HepG2 (cell line): ENCODE results near the gene PIWIL4. TPM values are rescaled to one million over a fixed set of nuclear protein-coding genes. Genes with fewer than 3 reads are reported as not detected.
A peak's percentile ranks its signal among the peaks of the same experiment; 100 is the strongest.

Experiments
- ATAC-seq: fragments of 200-7000 bp; cut with Tn5 transposase; 3 replicates; pipeline ENCODE4 v1.9.1; 2020; ENCODE audit warnings: mild to moderate bottlenecking, moderate library complexity
- Bru-seq: library from RNA; stranded (reverse); fragments of 400-500 nt; gene quantifications from one replicate; lab custom pipeline; 2021; lab: Mats Ljungman, UMichigan
- BruChase-seq, 2 experiments: library from RNA; stranded (reverse); fragments of 400-500 nt; gene quantifications; one replicate each; lab custom pipeline; 2021; lab: Mats Ljungman, UMichigan
- BruUV-seq: library from RNA; stranded (reverse); fragments of 400-500 nt; replicated peaks from 2 replicates; lab custom pipeline; 2021; lab: Mats Ljungman, UMichigan
- CTCF ChIA-PET: fragments of 300-600 bp; formaldehyde crosslinking; extraction: SDS; loops from one replicate; lab custom pipeline; 2021; ENCODE audit warnings: low total read pairs, inconsistent platforms, low intra/inter-chr PET ratio; lab: Yijun Ruan, JAX
- POLR2A ChIA-PET: fragments of 350-600 bp; sonication (Branson Sonifier 250); formaldehyde crosslinking; loops from one replicate; lab custom pipeline; 2020; ENCODE audit warnings: antibody characterized with exemption, inconsistent platforms; lab: Yijun Ruan, JAX
- DNase-seq: peaks from one replicate; pipeline ENCODE4 v3.0.0-alpha.2; 2015; ENCODE audit warnings: low spot score
- FAIRE-seq: peaks from 3 replicates; lab custom pipeline; 2011; peaks lifted over from hg19 to GRCh38; lab: Jason Lieb, UNC
- H2AFZ ChIP-seq: one replicate; pipeline ENCODE4 v1.6.1; 2011; ENCODE audit warnings: low read length, inconsistent platforms
- H3K27ac ChIP-seq: fragments of 300-600 bp; 3 replicates; pipeline ENCODE4 v1.8.0; 2011; ENCODE audit warnings: mixed run types, mild to moderate bottlenecking, mixed read lengths, low read length, inconsistent platforms; ENCODE audit not compliant: insufficient read depth; ENCODE audit errors: extremely low read length
- H3K27me3 ChIP-seq, 2 experiments: fragments of 200-600 bp in 1 of 2; 2 replicates in 1 of 2; 3 replicates in 1 of 2; pipeline versions ENCODE4 v1.6.0 to v1.8.0; 2011; ENCODE audit warnings: low read length in 2 of 2, mild to moderate bottlenecking in 2 of 2, moderate library complexity in 2 of 2, inconsistent platforms in 1 of 2; ENCODE audit not compliant: insufficient read depth in 2 of 2, control insufficient read depth in 1 of 2
- H3K36me3 ChIP-seq, 2 experiments: fragments of 200-600 bp in 1 of 2; replicated peaks in 1 of 2; 2 replicates in 1 of 2; 3 replicates in 1 of 2; pipeline versions ENCODE4 v1.5.1 to v1.8.0; 2011; ENCODE audit warnings: low read length in 2 of 2, inconsistent platforms in 1 of 2; ENCODE audit not compliant: insufficient read depth in 2 of 2, control insufficient read depth in 1 of 2
- H3K4me1 ChIP-seq: 2 replicates; pipeline ENCODE4 v1.5.1; 2012; ENCODE audit warnings: low read length, inconsistent platforms; ENCODE audit not compliant: insufficient read depth
- H3K4me2 ChIP-seq: 2 replicates; pipeline ENCODE4 v1.6.0; 2011; ENCODE audit warnings: low read depth, low read length, inconsistent platforms
- H3K4me3 ChIP-seq, 3 experiments: fragments of 200-600 bp in 1 of 3; sonication (generic), shearing (Covaris generic) in 1 of 3; replicated peaks in 1 of 3; 2 replicates each; pipeline ENCODE4 v1.5.1; 2011 to 2016; ENCODE audit warnings: low read length in 3 of 3, inconsistent platforms in 2 of 3, low read depth in 2 of 3, mild to moderate bottlenecking in 2 of 3, control low read depth in 1 of 3, mixed read lengths in 1 of 3; ENCODE audit not compliant: insufficient read depth in 1 of 3
- H3K79me2 ChIP-seq: one replicate; pipeline ENCODE4 v1.6.1; 2011; ENCODE audit warnings: low read length, inconsistent platforms; ENCODE audit not compliant: insufficient read depth
- H3K9ac ChIP-seq: 2 replicates; pipeline ENCODE4 v1.6.0; 2011; ENCODE audit warnings: mild to moderate bottlenecking, low read depth, low read length, inconsistent platforms; ENCODE audit not compliant: insufficient read depth
- H3K9me3 ChIP-seq: 2 replicates; pipeline ENCODE4 v1.5.1; 2012; ENCODE audit warnings: mild to moderate bottlenecking, low read length
- H4K20me1 ChIP-seq: 2 replicates; pipeline ENCODE4 v1.6.0; 2011; ENCODE audit warnings: inconsistent platforms, mild to moderate bottlenecking, low read length, moderate library complexity; ENCODE audit not compliant: insufficient read depth
- CBX2 ChIP-seq, 2 experiments: fragments of 200-600 bp in 1 of 2; sonication (generic); formaldehyde crosslinking in 1 of 2; IDR thresholded peaks; 2 replicates each; pipeline versions ENCODE4 v1.7.0 to v1.8.1; 2018 to 2022; ENCODE audit warnings: low read depth in 2 of 2, low read length in 1 of 2, mild to moderate bottlenecking in 1 of 2, missing genetic modification reagents in 1 of 2
- FOSL2 ChIP-seq: sonication (generic); formaldehyde crosslinking; IDR thresholded peaks from 2 replicates; pipeline ENCODE4 v1.4.0; 2020; ENCODE audit warnings: missing genetic modification reagents
- PHF20 ChIP-seq: sonication (generic); formaldehyde crosslinking; IDR thresholded peaks from 2 replicates; pipeline ENCODE4 v1.5.0; 2020; ENCODE audit warnings: mild to moderate bottlenecking, missing genetic modification reagents
- SETDB1 ChIP-seq: sonication (generic); formaldehyde crosslinking; IDR thresholded peaks from 2 replicates; pipeline ENCODE4 v1.5.1; 2020; ENCODE audit warnings: missing genetic modification reagents, mild to moderate bottlenecking, borderline replicate concordance
- SMARCC2 ChIP-seq: fragments of 450-650 bp; IDR thresholded peaks from 2 replicates; pipeline ENCODE4 v1.6.1; 2017; ENCODE audit warnings: antibody characterized with exemption, mild to moderate bottlenecking
- ZFAT ChIP-seq: sonication (generic); formaldehyde crosslinking; conservative IDR thresholded peaks from 2 replicates; pipeline ENCODE4 v1.8.1; 2023; ENCODE audit warnings: missing genetic modification reagents, inconsistent platforms
- ZGPAT ChIP-seq: IDR thresholded peaks from 2 replicates; pipeline ENCODE4 v1.6.1; 2016; ENCODE audit warnings: mild to moderate bottlenecking
- ZNF512 ChIP-seq: sonication (generic); formaldehyde crosslinking; IDR thresholded peaks from 2 replicates; pipeline ENCODE4 v1.4.0; 2020; ENCODE audit warnings: mild to moderate bottlenecking, missing genetic modification reagents
- ZNF670 ChIP-seq: sonication (generic); formaldehyde crosslinking; IDR thresholded peaks from 2 replicates; pipeline ENCODE4 v1.8.0; 2022; ENCODE audit warnings: mild to moderate bottlenecking, missing genetic modification reagents, borderline replicate concordance
- ZSCAN22 ChIP-seq: sonication (generic); formaldehyde crosslinking; IDR thresholded peaks from 2 replicates; pipeline ENCODE4 v1.4.0; 2020; ENCODE audit warnings: mild to moderate bottlenecking, missing genetic modification reagents
- WGBS: methylation state at CpG from one replicate; pipeline ENCODE4 v1.1.6; 2017; ENCODE audit warnings: low lambda C conversion rate; 5-methylcytosine and 5-hydroxymethylcytosine counted together
- in situ Hi-C: cut with HindIII; loops from 2 replicates; pipeline ENCODE4 v1.10.0; 2017; ENCODE audit warnings: low pct_unique_long_range_greater_than_20kb; ENCODE audit not compliant: extremely low pct_ligation_motif_present
- intact Hi-C: fragments of 100-400 bp; cut with micrococcal nuclease; formaldehyde crosslinking; loops from one replicate; pipeline ENCODE4 v1.10.0; 2022; ENCODE audit not compliant: unreplicated experiment
- long read RNA-seq, 2 experiments: library from RNA in 1 of 2; library from polyadenylated mRNA in 1 of 2; stranded (forward) in 1 of 2; unstranded in 1 of 2; transcript quantifications; one replicate each; pipeline ENCODE4 v2.0.0, GENCODE V29; 2019 to 2022
- polyA minus RNA-seq, 3 experiments: library from RNA; depleted of rRNA, polyadenylated mRNA; stranded (reverse); fragments of >200 nt; gene quantifications; 2 replicates each; pipeline ENCODE4 v1.2.3, GENCODE V29; 2011; ENCODE audit warnings: low replicate concordance in 1 of 3
- polyA plus RNA-seq, 8 experiments: library from polyadenylated mRNA; depleted of rRNA in 3 of 8; stranded (reverse) in 7 of 8; unstranded in 1 of 8; fragments of >200 nt; fragmentation: Illumina TruSeq in 4 of 8; extraction: Trizol in 4 of 8; gene quantifications; 2 replicates each; pipeline versions ENCODE4 v1.2.1 to v1.2.3, GENCODE V29; 2011 to 2016; ENCODE audit warnings: low read depth in 4 of 8, missing spikeins in 1 of 8, mixed read lengths in 1 of 8; ENCODE audit not compliant: insufficient read depth in 1 of 8
- total RNA-seq, 5 experiments: library from RNA; depleted of rRNA; stranded (reverse); fragments of >200 nt; fragmentation: Illumina TruSeq; extraction: Trizol; gene quantifications; 2 replicates each; pipeline ENCODE4 v1.2.3, GENCODE V29; 2016; ENCODE audit warnings: low read depth in 1 of 5
- TF ChIP-seq, protein P1 (sequence below): IDR thresholded peaks from 2 replicates; pipeline ENCODE4 v1.4.0; 2020; ENCODE audit warnings: mild to moderate bottlenecking, missing genetic modification reagents
- TF ChIP-seq, protein P2 (sequence below): IDR thresholded peaks from 2 replicates; pipeline ENCODE4 v1.6.1; 2016; ENCODE audit warnings: low read depth, borderline replicate concordance

Gene PIWIL4
- total RNA-seq (2016; rRNA removed; fragmentation: Illumina TruSeq; extraction: Trizol) (0.15 TPM in 1 of 2 replicates, not detected in the other), polyA plus RNA-seq (2011; rRNA removed) (0.05 and 0.08 TPM in 2 replicates), polyA minus RNA-seq (2011; rRNA and poly(A)+ RNA removed; ENCODE audit: low replicate concordance) (not detected in 2 replicates), Bru-seq, nascent RNA (percentile 9 among the genes with signal in this experiment), BruChase-seq, experiment 1, labeled RNA remaining after a 6-hour chase (percentile 13 among the genes with signal in this experiment), BruChase-seq, experiment 2, labeled RNA remaining after a 2-hour chase (percentile 17 among the genes with signal in this experiment)
- not detected in 2 replicates for total RNA-seq (2016; cell fraction: cytosol; rRNA removed; fragmentation: Illumina TruSeq; extraction: Trizol; ENCODE audit: low read depth)
- not detected in 2 replicates for total RNA-seq (2016; cell fraction: insoluble cytoplasmic fraction; rRNA removed; fragmentation: Illumina TruSeq; extraction: Trizol)
- total RNA-seq (2016; cell fraction: membrane; rRNA removed; fragmentation: Illumina TruSeq; extraction: Trizol), result not detected in 2 replicates
- not detected in 2 replicates for total RNA-seq (2016; cell fraction: nucleus; rRNA removed; fragmentation: Illumina TruSeq; extraction: Trizol)
- polyA plus RNA-seq (2011; cell fraction: cytosol; rRNA removed), result not detected in 2 replicates
- polyA plus RNA-seq (2011; cell fraction: nucleus; rRNA removed), result not detected in 2 replicates
- polyA plus RNA-seq (2012), result not detected in 2 replicates
- polyA plus RNA-seq (2016; cell fraction: cytosol; fragmentation: Illumina TruSeq; extraction: Trizol; ENCODE audit: low read depth), result not detected in 2 replicates
- polyA plus RNA-seq (2016; cell fraction: insoluble cytoplasmic fraction; fragmentation: Illumina TruSeq; extraction: Trizol; ENCODE audit: low read depth), result not detected in 2 replicates
- not detected in 2 replicates for polyA plus RNA-seq (2016; cell fraction: membrane; fragmentation: Illumina TruSeq; extraction: Trizol; ENCODE audit: low read depth)
- not detected in 2 replicates for polyA plus RNA-seq (2016; cell fraction: nucleus; fragmentation: Illumina TruSeq; extraction: Trizol; ENCODE audit: insufficient read depth, low read depth)
- not detected in 2 replicates for polyA minus RNA-seq (2011; cell fraction: cytosol; rRNA and poly(A)+ RNA removed)
- polyA minus RNA-seq (2011; cell fraction: nucleus; rRNA and poly(A)+ RNA removed), result not detected in 2 replicates
- long read RNA-seq, experiment 1, result 0 reads
- long read RNA-seq, experiment 2, result 0 reads

- ATAC-seq (no peak), DNase-seq (no peak), FAIRE-seq (no peak)
- Histone ChIP-seq H2AFZ (no peak within 1 kb of the TSS), H3K4me1 (no peaks in the 10 kb centered on the region), H3K27me3 (no peaks in the 10 kb centered on the region), H3K36me3 (no peaks in the 10 kb centered on the region), H3K9me3 (no peaks in the 10 kb centered on the region), H3K4me3 (no peak within 1 kb of the TSS), H3K4me2 (no peak within 1 kb of the TSS), H3K79me2 (no peaks in the 10 kb centered on the region), H4K20me1 (no peaks in the 10 kb centered on the region), H3K9ac (no peak within 1 kb of the TSS), H3K27ac (no peak within 1 kb of the TSS)
- BruUV-seq, result no TSS peak
- ChIA-PET CTCF (no interaction called here), POLR2A (no interaction called here)
- WGBS, result 76% methylated on average over 25 of the region's 25 CpGs
- in situ Hi-C loops, result no loop called here
- intact Hi-C loops, result no loop called here
- TF ChIP-seq SMARCC2, result no peak
- no peak for TF ChIP-seq CBX2 (IDR thresholded peaks at IDR 0.05; ENCODE audit: low read depth, low read length)
- TF ChIP-seq CBX2 (CRISPR knock-in tag; IDR thresholded peaks at IDR 0.05; ENCODE audit: low read depth), result no peak
- TF ChIP-seq ZFAT (CRISPR knock-in tag), result no peak
- no peak for TF ChIP-seq ZGPAT (CRISPR knock-in tag)
- TF ChIP-seq FOSL2, result no peak
- no peak for TF ChIP-seq ZSCAN22 (CRISPR knock-in tag)
- no peak for TF ChIP-seq SETDB1
- no peak for TF ChIP-seq ZNF670 (CRISPR knock-in tag)
- TF ChIP-seq, protein P1, sequence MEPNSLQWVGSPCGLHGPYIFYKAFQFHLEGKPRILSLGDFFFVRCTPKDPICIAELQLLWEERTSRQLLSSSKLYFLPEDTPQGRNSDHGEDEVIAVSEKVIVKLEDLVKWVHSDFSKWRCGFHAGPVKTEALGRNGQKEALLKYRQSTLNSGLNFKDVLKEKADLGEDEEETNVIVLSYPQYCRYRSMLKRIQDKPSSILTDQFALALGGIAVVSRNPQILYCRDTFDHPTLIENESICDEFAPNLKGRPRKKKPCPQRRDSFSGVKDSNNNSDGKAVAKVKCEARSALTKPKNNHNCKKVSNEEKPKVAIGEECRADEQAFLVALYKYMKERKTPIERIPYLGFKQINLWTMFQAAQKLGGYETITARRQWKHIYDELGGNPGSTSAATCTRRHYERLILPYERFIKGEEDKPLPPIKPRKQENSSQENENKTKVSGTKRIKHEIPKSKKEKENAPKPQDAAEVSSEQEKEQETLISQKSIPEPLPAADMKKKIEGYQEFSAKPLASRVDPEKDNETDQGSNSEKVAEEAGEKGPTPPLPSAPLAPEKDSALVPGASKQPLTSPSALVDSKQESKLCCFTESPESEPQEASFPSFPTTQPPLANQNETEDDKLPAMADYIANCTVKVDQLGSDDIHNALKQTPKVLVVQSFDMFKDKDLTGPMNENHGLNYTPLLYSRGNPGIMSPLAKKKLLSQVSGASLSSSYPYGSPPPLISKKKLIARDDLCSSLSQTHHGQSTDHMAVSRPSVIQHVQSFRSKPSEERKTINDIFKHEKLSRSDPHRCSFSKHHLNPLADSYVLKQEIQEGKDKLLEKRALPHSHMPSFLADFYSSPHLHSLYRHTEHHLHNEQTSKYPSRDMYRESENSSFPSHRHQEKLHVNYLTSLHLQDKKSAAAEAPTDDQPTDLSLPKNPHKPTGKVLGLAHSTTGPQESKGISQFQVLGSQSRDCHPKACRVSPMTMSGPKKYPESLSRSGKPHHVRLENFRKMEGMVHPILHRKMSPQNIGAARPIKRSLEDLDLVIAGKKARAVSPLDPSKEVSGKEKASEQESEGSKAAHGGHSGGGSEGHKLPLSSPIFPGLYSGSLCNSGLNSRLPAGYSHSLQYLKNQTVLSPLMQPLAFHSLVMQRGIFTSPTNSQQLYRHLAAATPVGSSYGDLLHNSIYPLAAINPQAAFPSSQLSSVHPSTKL (CRISPR knock-in tag), result no peak
- no peak for TF ChIP-seq PHF20 (CRISPR knock-in tag)
- no peak for TF ChIP-seq ZNF512 (CRISPR knock-in tag)
- TF ChIP-seq, protein P2, sequence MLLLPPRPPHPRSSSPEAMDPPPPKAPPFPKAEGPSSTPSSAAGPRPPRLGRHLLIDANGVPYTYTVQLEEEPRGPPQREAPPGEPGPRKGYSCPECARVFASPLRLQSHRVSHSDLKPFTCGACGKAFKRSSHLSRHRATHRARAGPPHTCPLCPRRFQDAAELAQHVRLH (CRISPR knock-in tag), result no peak
Observed at GRCh38 chr11:94567181-94567670, at the start of gene PIWIL4. Gene PIWIL4, plus strand, starts transcription at chr11:94567368. Its CDS starts 151 bp downstream, at chr11:94567519.
